Heart left ventricle (tissue), 13 donors: ENCODE data around the gene POMGNT2.

Experiments
- POLR2A ChIP-seq, 2 donors: fragments of 450-650 bp; IDR thresholded peaks; one replicate each; pipeline ENCODE4 v1.6.1; 2017; ENCODE audit warnings: antibody characterized with exemption in 2 of 2, mild to moderate bottlenecking in 2 of 2, moderate library complexity in 2 of 2
- TF ChIP-seq, protein P1 (sequence below), 12 donors: fragments of 200-600 bp; sonication (generic) in 4 of 12; IDR thresholded peaks; one replicate each; pipeline versions ENCODE4 v1.5.0 to v1.8.0; 2018 to 2022; ENCODE audit warnings: antibody characterized with exemption in 12 of 12, mild to moderate bottlenecking in 5 of 12
- donor health status: ischemic (EF 13 %, LVEDD 7.1; RV severe dilation, severe dysfunction).
- donor health status: DM: no; HTN: yes; CAD: no.
- donor health status: DM: no; HTN: no; CAD: no.
- donor health status: ischemic (EF 25% LVEDD 6.9; RV normal size, moderate dysfunction).
- donor health status: ischemic (EF 25% LVEDD 5.7; RV mildly dilated, moderate dysfunction).
- donor health status: ischemic (EF 35%, LVEDD 5.7; RV mildly dilated, moderate dysfunction).
- donor health status: nonischemic (EF 11% LVEDD 7.7; RV severe dilation, severe dysfunction).
- donor health status: DM: yes; HTN: yes; CAD: no.
- donor health status: PGD.
- donor health status: ischemic (EF 29% LVEDD 5.4; RV normal size, mild dysfunction).
- donor health status: nonischemic (EF 23%, LVEDD 6.1; RV moderate dilation, normal function).

DNA sequence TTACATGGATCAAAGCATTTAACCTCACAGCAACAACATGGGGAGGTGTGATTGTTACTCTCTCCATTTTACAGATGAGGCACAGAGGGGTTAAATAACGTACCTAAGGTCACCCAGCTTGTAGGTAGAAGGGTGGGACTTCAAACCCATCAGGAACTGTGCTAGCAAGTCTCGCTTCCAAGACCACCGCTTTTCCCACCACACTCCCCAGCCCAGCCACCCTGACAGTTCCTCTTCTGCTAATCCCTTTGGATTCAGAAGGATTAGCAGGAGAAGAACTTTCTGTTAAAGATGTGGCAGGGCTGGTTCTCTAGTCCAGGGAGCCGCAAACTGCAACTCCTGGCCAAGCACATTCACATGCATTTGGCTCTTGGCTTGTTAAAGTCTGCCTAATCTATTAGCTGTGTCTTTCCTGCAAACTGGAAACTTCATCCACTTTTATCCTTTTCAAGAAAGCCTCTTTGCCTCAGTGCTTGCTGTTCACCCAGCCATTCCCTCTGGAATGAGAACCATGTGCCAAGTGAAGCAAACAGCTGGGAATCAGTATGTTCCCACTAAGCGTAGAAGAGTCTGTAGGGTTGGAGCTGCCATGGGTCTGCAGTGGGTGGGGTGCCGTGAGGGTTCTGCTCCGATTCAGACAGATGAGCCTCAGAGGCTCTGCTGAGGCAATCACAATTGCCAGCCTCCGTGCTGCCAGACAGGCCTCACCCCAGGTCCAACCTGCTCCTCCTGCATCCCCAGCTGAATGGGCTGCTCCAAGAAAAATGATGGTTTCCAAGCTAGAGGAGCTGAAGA lies 44.6 kb downstream of the POMGNT2 start:
- TF ChIP-seq, protein P1, sequence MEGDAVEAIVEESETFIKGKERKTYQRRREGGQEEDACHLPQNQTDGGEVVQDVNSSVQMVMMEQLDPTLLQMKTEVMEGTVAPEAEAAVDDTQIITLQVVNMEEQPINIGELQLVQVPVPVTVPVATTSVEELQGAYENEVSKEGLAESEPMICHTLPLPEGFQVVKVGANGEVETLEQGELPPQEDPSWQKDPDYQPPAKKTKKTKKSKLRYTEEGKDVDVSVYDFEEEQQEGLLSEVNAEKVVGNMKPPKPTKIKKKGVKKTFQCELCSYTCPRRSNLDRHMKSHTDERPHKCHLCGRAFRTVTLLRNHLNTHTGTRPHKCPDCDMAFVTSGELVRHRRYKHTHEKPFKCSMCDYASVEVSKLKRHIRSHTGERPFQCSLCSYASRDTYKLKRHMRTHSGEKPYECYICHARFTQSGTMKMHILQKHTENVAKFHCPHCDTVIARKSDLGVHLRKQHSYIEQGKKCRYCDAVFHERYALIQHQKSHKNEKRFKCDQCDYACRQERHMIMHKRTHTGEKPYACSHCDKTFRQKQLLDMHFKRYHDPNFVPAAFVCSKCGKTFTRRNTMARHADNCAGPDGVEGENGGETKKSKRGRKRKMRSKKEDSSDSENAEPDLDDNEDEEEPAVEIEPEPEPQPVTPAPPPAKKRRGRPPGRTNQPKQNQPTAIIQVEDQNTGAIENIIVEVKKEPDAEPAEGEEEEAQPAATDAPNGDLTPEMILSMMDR (IDR thresholded peaks at IDR 0.05), result no peak
- no peak for TF ChIP-seq POLR2A (IDR thresholded peaks at IDR 0.05)
